Measurements from ENCODE around the gene SYTL1. TPM values are rescaled to one million over a fixed set of nuclear protein-coding genes. Genes with fewer than 3 reads are reported as not detected.

SYTL1 gene
- total and polyA plus RNA-seq, 9 of the 15 experiments (the other 6 are each of a cell fraction or from before 2014, with no cell fraction given): 0.04 to 9.3 (median 1.7) TPM

GRCh38 chr1:27388337-27389005 is 46.6 kb downstream of the SYTL1 start (continued):
- TF ChIP-seq HMGXB4 (CRISPR knock-in tag; IDR thresholded peaks at IDR 0.05) (0 out of 2 replicates have a peak, but pooled peaks have one; percentile 64), FIP1L1 (IDR thresholded peaks at IDR 0.05; ENCODE audit: low read depth, low read length, poor library complexity, severe bottlenecking) (no peak), ZNF133 (CRISPR knock-in tag; IDR thresholded peaks at IDR 0.05) (no peak), OTX1 (CRISPR knock-in tag; IDR thresholded peaks at IDR 0.05) (peak; percentile 21; the same call in 1 of the 2 replicates), ARID4B (CRISPR knock-in tag; IDR thresholded peaks at IDR 0.05) (peak; percentile 38; the same call in 1 of the 2 replicates), E2F4 (CRISPR knock-in tag; IDR thresholded peaks at IDR 0.05; ENCODE audit: low read depth) (no peak), MYNN (IDR thresholded peaks at IDR 0.05) (peak; percentile 57; the same call in 1 of the 2 replicates), MYNN (CRISPR knock-in tag; IDR thresholded peaks at IDR 0.05) (no peak), POLR2AphosphoS5 (IDR thresholded peaks at IDR 0.05; ENCODE audit: control insufficient read depth, insufficient read depth, low read depth, low read length) (no peak), ARID3B (CRISPR knock-in tag; IDR thresholded peaks at IDR 0.05; ENCODE audit: borderline replicate concordance) (no peak), DEAF1 (CRISPR knock-in tag; IDR thresholded peaks at IDR 0.05) (peak; percentile 74), FOXP1 (CRISPR knock-in tag; IDR thresholded peaks at IDR 0.05) (0 out of 2 replicates have a peak, but pooled peaks have one; percentile 15), TEAD4 (IDR thresholded peaks at IDR 0.05; ENCODE audit: low read length) (0 out of 2 replicates have a peak, but pooled peaks have one; percentile 13), TEAD4 (CRISPR knock-in tag; IDR thresholded peaks at IDR 0.05; ENCODE audit: borderline replicate concordance) (no peak), XRCC5 (IDR thresholded peaks at IDR 0.05; ENCODE audit: low read depth, low read length) (peak; percentile 57; the same call in 1 of the 2 replicates), CBX2 (IDR thresholded peaks at IDR 0.05; ENCODE audit: insufficient read depth, low read length, poor library complexity, severe bottlenecking) (no peak)

Data from K562 (cell line).